H1 (cell line): ENCODE data around the gene STARD9. TPM values are rescaled to one million over a fixed set of nuclear protein-coding genes. Genes with fewer than 3 reads are reported as not detected.

Source experiments
- CTCF ChIA-PET: fragments of 300-600 bp; sonication (Branson Sonifier 250); formaldehyde crosslinking; loops from one replicate; lab custom pipeline; 2021; ENCODE audit not compliant: partially characterized antibody; lab: Charles Lee
- POLR2A ChIA-PET: fragments of 300-600 bp; sonication (Branson Sonifier 250); formaldehyde crosslinking; loops from one replicate; lab custom pipeline; 2021; ENCODE audit warnings: inconsistent platforms; ENCODE audit not compliant: partially characterized antibody; lab: Charles Lee
- DNase-seq, 2 experiments: peaks; one replicate each; pipeline versions ENCODE4 v3.0.0 to v3.0.0-alpha.2; 2010 to 2022; ENCODE audit warnings: low spot score in 2 of 2, low read depth in 1 of 2, mixed read lengths in 1 of 2
- FAIRE-seq: peaks from 2 replicates; lab custom pipeline; 2011; peaks lifted over from hg19 to GRCh38; lab: Jason Lieb, UNC
- H2AFZ ChIP-seq: 2 replicates; pipeline ENCODE4 v1.8.1; 2012; ENCODE audit warnings: low read length, inconsistent platforms
- H2AK5ac ChIP-seq: 2 replicates; pipeline ENCODE4 v1.6.1; 2013; ENCODE audit warnings: low read depth, low read length
- H2BK120ac ChIP-seq: replicated peaks from 2 replicates; pipeline ENCODE3; 2013; ENCODE audit warnings: low read depth, low read length, inconsistent platforms
- H2BK12ac ChIP-seq: 2 replicates; pipeline ENCODE4 v1.6.1; 2013; ENCODE audit warnings: low read depth, low read length
- H2BK15ac ChIP-seq: 2 replicates; pipeline ENCODE4 v1.6.1; 2013; ENCODE audit warnings: low read length
- H2BK20ac ChIP-seq: 2 replicates; pipeline ENCODE4 v1.6.1; 2013; ENCODE audit warnings: low read length
- H2BK5ac ChIP-seq: 2 replicates; pipeline ENCODE4 v1.6.1; 2013; ENCODE audit warnings: low read depth, low read length
- H3K14ac ChIP-seq: 2 replicates; pipeline ENCODE4 v1.6.1; 2013; ENCODE audit warnings: inconsistent platforms; ENCODE audit not compliant: insufficient read length
- H3K18ac ChIP-seq: 2 replicates; pipeline ENCODE4 v1.6.1; 2013; ENCODE audit warnings: low read length; ENCODE audit errors: extremely low read depth
- H3K23ac ChIP-seq: 2 replicates; pipeline ENCODE4 v1.6.1; 2013; ENCODE audit warnings: inconsistent platforms; ENCODE audit not compliant: insufficient read length
- H3K23me2 ChIP-seq: 2 replicates; pipeline ENCODE4 v1.6.1; 2013; ENCODE audit warnings: low read depth, low read length
- H3K27ac ChIP-seq: 2 replicates; pipeline ENCODE4 v1.6.1; 2011; ENCODE audit warnings: low read depth, low read length, inconsistent platforms
- H3K27me3 ChIP-seq, 4 experiments: replicated peaks in 1 of 4; 1 replicate in 1 of 4; 2 replicates in 3 of 4; pipeline versions ENCODE4 v1.6.1 to v1.8.1; 2011 to 2013; ENCODE audit warnings: low read length in 3 of 4, mild to moderate bottlenecking in 3 of 4, inconsistent platforms in 2 of 4, mixed read lengths in 2 of 4, moderate library complexity in 1 of 4; ENCODE audit not compliant: control insufficient read depth in 3 of 4, insufficient read depth in 3 of 4; ENCODE audit errors: extremely low read depth in 1 of 4
- H3K36me3 ChIP-seq, 4 experiments: 2 replicates each; pipeline versions ENCODE4 v1.6.1 to v1.8.1; 2011 to 2013; ENCODE audit warnings: mild to moderate bottlenecking in 4 of 4, low read length in 3 of 4, moderate library complexity in 2 of 4, control low read depth in 1 of 4, inconsistent platforms in 1 of 4; ENCODE audit not compliant: insufficient read depth in 4 of 4, control insufficient read depth in 2 of 4
- H3K4ac ChIP-seq: replicated peaks from 2 replicates; pipeline ENCODE3; 2013; ENCODE audit warnings: low read length, low read depth, mixed read lengths, inconsistent platforms; ENCODE audit not compliant: insufficient read length
- H3K4me1 ChIP-seq, 4 experiments: replicated peaks in 1 of 4; 1 replicate in 1 of 4; 2 replicates in 3 of 4; pipeline versions ENCODE4 v1.6.1 to v1.8.1; 2011 to 2013; ENCODE audit warnings: low read length in 3 of 4, inconsistent platforms in 2 of 4, mixed read lengths in 1 of 4; ENCODE audit not compliant: insufficient read depth in 4 of 4, control insufficient read depth in 3 of 4
- H3K4me2 ChIP-seq, 2 experiments: 2 replicates each; pipeline versions ENCODE4 v1.6.1 to v1.8.1; 2011 to 2013; ENCODE audit warnings: low read depth in 2 of 2, low read length in 2 of 2, control low read depth in 1 of 2, inconsistent platforms in 1 of 2, mild to moderate bottlenecking in 1 of 2; ENCODE audit not compliant: insufficient read depth in 1 of 2
- H3K4me3 ChIP-seq, 4 experiments: fragments of 200-600, 300-600 bp in 1 of 4; sonication (generic), shearing (Covaris generic), sonication (Bioruptor Twin) in 1 of 4; 2 replicates each; pipeline versions ENCODE4 v1.5.1 to v1.8.1; 2011 to 2016; ENCODE audit warnings: low read length in 4 of 4, low read depth in 3 of 4, control low read depth in 2 of 4, inconsistent platforms in 2 of 4, mild to moderate bottlenecking in 2 of 4, mixed read lengths in 1 of 4, moderate library complexity in 1 of 4; ENCODE audit not compliant: insufficient read depth in 2 of 4; ENCODE audit errors: extremely low read depth in 1 of 4
- H3K56ac ChIP-seq: replicated peaks from 2 replicates; pipeline ENCODE3; 2013; ENCODE audit warnings: low read depth, mild to moderate bottlenecking, mixed read lengths, low read length, inconsistent platforms; ENCODE audit not compliant: insufficient read length
- H3K79me1 ChIP-seq: 2 replicates; pipeline ENCODE4 v1.6.1; 2013; ENCODE audit warnings: low read depth, low read length, control low read depth
- H3K79me2 ChIP-seq, 2 experiments: 2 replicates each; pipeline versions ENCODE4 v1.6.1 to v1.8.1; 2012 to 2013; ENCODE audit warnings: low read length in 2 of 2, mild to moderate bottlenecking in 2 of 2, inconsistent platforms in 1 of 2; ENCODE audit not compliant: insufficient read depth in 2 of 2, control insufficient read depth in 1 of 2
- H3K9ac ChIP-seq, 4 experiments: replicated peaks in 1 of 4; 1 replicate in 1 of 4; 2 replicates in 3 of 4; pipeline versions ENCODE4 v1.6.1 to v1.8.1; 2011 to 2013; ENCODE audit warnings: low read depth in 3 of 4, low read length in 3 of 4, control low read depth in 2 of 4, mild to moderate bottlenecking in 2 of 4, moderate library complexity in 2 of 4, inconsistent platforms in 1 of 4; ENCODE audit errors: extremely low read depth in 1 of 4
- H3K9me3 ChIP-seq, 2 experiments: 2 replicates each; pipeline versions ENCODE4 v1.6.1 to v1.8.1; 2012 to 2013; ENCODE audit warnings: mild to moderate bottlenecking in 2 of 2, moderate library complexity in 2 of 2, control low read depth in 1 of 2, inconsistent platforms in 1 of 2, low read depth in 1 of 2, low read length in 1 of 2, mixed read lengths in 1 of 2; ENCODE audit not compliant: insufficient read depth in 2 of 2
- H4K20me1 ChIP-seq, 2 experiments: replicated peaks in 1 of 2; 2 replicates each; pipeline versions ENCODE3 to v1.8.1; 2011 to 2013; ENCODE audit warnings: inconsistent platforms in 2 of 2, low read length in 2 of 2, mild to moderate bottlenecking in 1 of 2; ENCODE audit not compliant: insufficient read depth in 2 of 2, control insufficient read depth in 1 of 2
- H4K5ac ChIP-seq: 2 replicates; pipeline ENCODE4 v1.6.1; 2013; ENCODE audit warnings: low read length, low read depth, mixed read lengths, inconsistent platforms; ENCODE audit not compliant: insufficient read length
- H4K8ac ChIP-seq: 2 replicates; pipeline ENCODE4 v1.8.0; 2013; ENCODE audit warnings: mild to moderate bottlenecking, moderate library complexity, low read length, inconsistent platforms; ENCODE audit not compliant: insufficient read depth; ENCODE audit errors: extremely low read depth
- H4K91ac ChIP-seq: replicated peaks from 2 replicates; pipeline ENCODE3; 2013; ENCODE audit warnings: low read length, mixed read lengths, inconsistent platforms; ENCODE audit not compliant: insufficient read length
- BACH1 ChIP-seq: IDR thresholded peaks from 2 replicates; pipeline ENCODE4 v1.6.1; 2012; ENCODE audit warnings: low read length, improper control_type of control experiment
- GTF2F1 ChIP-seq: IDR thresholded peaks from 2 replicates; pipeline ENCODE4 v1.6.1; 2012; ENCODE audit warnings: low read depth, low read length, improper control_type of control experiment, borderline replicate concordance
- HDAC2 ChIP-seq, 2 experiments: fragments of 300-600 bp in 1 of 2; sonication (generic) in 1 of 2; IDR thresholded peaks; 2 replicates each; pipeline ENCODE4 v1.6.1; 2011 to 2012; ENCODE audit warnings: low read depth in 2 of 2, low read length in 2 of 2, mild to moderate bottlenecking in 2 of 2, moderate library complexity in 2 of 2, borderline replicate concordance in 1 of 2, inconsistent platforms in 1 of 2
- JUND ChIP-seq: IDR thresholded peaks from 2 replicates; pipeline ENCODE4 v1.6.1; 2011; ENCODE audit warnings: mild to moderate bottlenecking, improper control_type of control experiment, low read length
- PHF8 ChIP-seq: fragments of 200-600 bp; sonication (generic); conservative IDR thresholded peaks from 2 replicates; pipeline ENCODE4 v1.7.1; 2012; ENCODE audit warnings: low read depth, mild to moderate bottlenecking, inconsistent platforms, low read length, moderate library complexity
- RNF2 ChIP-seq: fragments of 200-900, 300-1000 bp; sonication (generic); IDR thresholded peaks from 2 replicates; pipeline ENCODE4 v1.7.1; 2016; ENCODE audit warnings: borderline replicate concordance, low read depth, mild to moderate bottlenecking, antibody characterized with exemption, low read length; ENCODE audit not compliant: poor library complexity, severe bottlenecking; ENCODE audit errors: missing control alignments
- TAF1 ChIP-seq: IDR thresholded peaks from 2 replicates; pipeline ENCODE4 v1.6.1; 2011; ENCODE audit warnings: mild to moderate bottlenecking, low read depth, low read length
- WGBS, 2 experiments: shearing (Covaris generic) in 1 of 2; methylation state at CpG; one replicate each; pipeline versions ENCODE4 v1.1.6 to v1.1.7; 2013 to 2015; ENCODE audit warnings: low lambda C conversion rate in 2 of 2, mixed read lengths in 2 of 2, inconsistent platforms in 1 of 2, low coverage in 1 of 2, missing lambda C conversion rate in 1 of 2; ENCODE audit not compliant: insufficient replicate concordance in 2 of 2, insufficient coverage in 1 of 2, insufficient read length in 1 of 2; ENCODE audit errors: extremely low coverage in 1 of 2, missing lambda C conversion rate in 1 of 2; 5-methylcytosine and 5-hydroxymethylcytosine counted together
- polyA plus RNA-seq, 7 experiments: library from polyadenylated mRNA; depleted of rRNA in 3 of 7; stranded (reverse) in 5 of 7; unstranded in 2 of 7; fragments of >200 nt in 5 of 7; fragments of 200-250 nt in 2 of 7; gene quantifications; 1 replicate in 5 of 7; 2 replicates in 1 of 7; 4 replicates in 1 of 7; pipeline versions ENCODE4 v1.2.1 to v1.2.3, GENCODE V29; 2011 to 2013; ENCODE audit warnings: missing spikeins in 2 of 7, mixed read lengths in 2 of 7
- total RNA-seq: library from RNA; stranded (reverse); fragmentation: NEBNext Ultra II Directional; extraction: Animal tissue kit (Norgen Biotek cat#: 25700); gene quantifications from 2 replicates; pipeline ENCODE4 v1.2.1, GENCODE V29; 2021
- TF ChIP-seq, protein P1 (sequence below): IDR thresholded peaks from 2 replicates; pipeline ENCODE4 v1.6.1; 2012; ENCODE audit warnings: low read length, inconsistent platforms

Gene STARD9
- total and polyA plus RNA-seq, 2 of the 8 experiments (the other 6 are each of a cell fraction or from before 2014, with no cell fraction given), result 2.8 to 7.0 TPM

DNA sequence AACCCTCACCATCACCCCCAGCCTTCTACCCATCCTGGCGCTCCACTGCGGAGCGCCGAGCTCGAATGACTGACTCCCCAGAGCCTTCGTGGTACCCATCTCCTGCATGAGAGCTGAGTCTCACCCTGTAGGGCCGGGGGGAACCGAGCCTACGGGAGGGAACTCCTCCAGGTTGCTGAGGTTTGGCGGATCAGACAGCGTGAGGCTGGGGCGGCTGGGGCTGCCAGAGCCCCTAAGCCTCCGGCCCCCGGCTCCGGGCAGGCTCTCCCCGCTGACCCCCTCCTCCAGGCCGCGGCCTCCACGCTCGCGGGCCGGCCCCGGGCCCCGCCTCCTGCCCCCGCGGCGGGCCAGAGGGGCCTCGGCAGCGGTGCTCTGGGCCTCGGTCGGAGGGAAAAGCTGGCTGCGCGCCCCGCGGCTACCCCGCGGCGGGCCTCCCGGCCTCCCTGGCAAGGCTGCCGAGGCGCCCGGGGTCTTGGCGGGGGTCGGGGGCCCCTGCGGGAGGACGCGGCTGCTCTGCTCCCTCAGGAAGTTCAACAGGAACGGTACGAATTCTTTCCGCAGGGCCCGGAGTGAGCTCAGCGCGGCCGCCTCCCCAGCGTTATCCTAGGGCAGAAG, 160.9 kb downstream of the STARD9 start:
- H3K9ac ChIP-seq, result peak overlapping the region; percentile 24 to 70 (median 64); a peak in 5 of 7 replicates
- no peak for DNase-seq
- POLR2A ChIA-PET, result interaction anchor here (1.1 kb wide), 1 partner anchor 26 kb away, joined by 3 read pairs; no protein-coding TSS in a partner anchor

More for the DNA sequence above, 160.9 kb downstream of the STARD9 start:
- peaks cover 0 to 3% (median 1%) of the 10 kb centered on the region in 4 experiments; a peak in 2 of 7 replicates for H3K27me3 ChIP-seq
- peak overlapping the region; percentile 92 for H4K8ac ChIP-seq
- H3K4me3 ChIP-seq, result peak overlapping the region; percentile 79 to 84 (median 81)
- no peak overlapping the region for H3K27ac ChIP-seq
- H3K79me2 ChIP-seq, result no peaks in the 10 kb centered on the region
- H2BK12ac ChIP-seq, result no peak overlapping the region
- H3K36me3 ChIP-seq, result peaks cover 4 to 23% (median 7%) of the 10 kb centered on the region in 4 experiments; a peak in 7 of 8 replicates
- peak overlapping the region; percentile 84; the same call in 1 of the 2 replicates for H2AFZ ChIP-seq
- H3K18ac ChIP-seq, result no peak overlapping the region
- no peak overlapping the region for H3K4ac ChIP-seq
- H2BK20ac ChIP-seq, result no peak overlapping the region
- H3K9me3 ChIP-seq, result no peaks in the 10 kb centered on the region
- no peak overlapping the region for H2BK15ac ChIP-seq
- TF ChIP-seq GTF2F1 (no peak), HDAC2 (IDR thresholded peaks at IDR 0.05; ENCODE audit: borderline replicate concordance in 1 of 2, low read depth in 2 of 2, low read length in 2 of 2) (no peak), PHF8 (no peak; the same call in 1 of the 2 replicates), JUND (no peak), TAF1 (no peak), BACH1 (no peak), RNF2 (no peak)
- TF ChIP-seq, protein P1, sequence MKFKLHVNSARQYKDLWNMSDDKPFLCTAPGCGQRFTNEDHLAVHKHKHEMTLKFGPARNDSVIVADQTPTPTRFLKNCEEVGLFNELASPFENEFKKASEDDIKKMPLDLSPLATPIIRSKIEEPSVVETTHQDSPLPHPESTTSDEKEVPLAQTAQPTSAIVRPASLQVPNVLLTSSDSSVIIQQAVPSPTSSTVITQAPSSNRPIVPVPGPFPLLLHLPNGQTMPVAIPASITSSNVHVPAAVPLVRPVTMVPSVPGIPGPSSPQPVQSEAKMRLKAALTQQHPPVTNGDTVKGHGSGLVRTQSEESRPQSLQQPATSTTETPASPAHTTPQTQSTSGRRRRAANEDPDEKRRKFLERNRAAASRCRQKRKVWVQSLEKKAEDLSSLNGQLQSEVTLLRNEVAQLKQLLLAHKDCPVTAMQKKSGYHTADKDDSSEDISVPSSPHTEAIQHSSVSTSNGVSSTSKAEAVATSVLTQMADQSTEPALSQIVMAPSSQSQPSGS, result no peak
- TF ChIP-seq, all 59 proteins: peak for 0
- Histone ChIP-seq H3K56ac (no peak overlapping the region), H4K20me1 (peaks cover 6 to 11% of the 10 kb centered on the region in 2 experiments), H3K14ac (no peak overlapping the region), H3K79me1 (no peaks in the 10 kb centered on the region; the same call in 1 of the 2 replicates), H3K23me2 (peaks cover 7% of the 10 kb centered on the region; the same call in 1 of the 2 replicates), H2BK120ac (no peak overlapping the region), H2AK5ac (no peak overlapping the region), H3K4me1 (peaks cover 0 to 7% (median 1%) of the 10 kb centered on the region in 4 experiments; a peak in 4 of 7 replicates), H3K4me2 (peak overlapping the region; percentile 78 to 79), H2BK5ac (no peak overlapping the region), H3K23ac (no peak overlapping the region), H4K5ac (no peak overlapping the region), H4K91ac (no peak overlapping the region)
- CTCF ChIA-PET, result interaction anchor here (1.1 to 5.5 kb wide), 6 partner anchors 24 to 190 kb away, joined by 3 to 28 read pairs (median 4); no protein-coding TSS in a partner anchor
- WGBS, 2 experiments, result 7% methylated on average over 33 of the region's 55 CpGs; no CpG with 5 or more reads in 1 of the 2 experiments
- FAIRE-seq, result no peak
